Karpas-422 (cell line): ENCODE data around the gene IRF6. TPM values are rescaled to one million over a fixed set of nuclear protein-coding genes. Genes with fewer than 3 reads are reported as not detected.

Experiments
- DNase-seq: peaks from one replicate; pipeline ENCODE4 v3.0.0-alpha.2; 2015
- H2AFZ ChIP-seq: fragments of 200-600 bp; sonication (generic); 2 replicates; pipeline ENCODE4 v1.6.1; 2014; ENCODE audit warnings: antibody characterized with exemption, low read length, mixed read lengths
- H3K27ac ChIP-seq: fragments of 200-600 bp; sonication (generic); 2 replicates; pipeline ENCODE4 v1.5.1; 2014; ENCODE audit warnings: mild to moderate bottlenecking, low read length, moderate library complexity
- H3K27me3 ChIP-seq: fragments of 200-600 bp; sonication (generic); 2 replicates; pipeline ENCODE4 v1.6.1; 2014; ENCODE audit warnings: low read length, mixed read lengths
- H3K36me3 ChIP-seq: fragments of 200-600 bp; sonication (generic); 2 replicates; pipeline ENCODE4 v1.6.1; 2014; ENCODE audit warnings: low read length, mixed read lengths; ENCODE audit not compliant: insufficient read depth
- H3K4me1 ChIP-seq: fragments of 200-600 bp; sonication (generic); 2 replicates; pipeline ENCODE4 v1.6.1; 2014; ENCODE audit warnings: mild to moderate bottlenecking, low read length, mixed read lengths
- H3K4me2 ChIP-seq: fragments of 200-600 bp; sonication (generic); 2 replicates; pipeline ENCODE4 v1.6.1; 2014; ENCODE audit warnings: low read length, low read depth, mild to moderate bottlenecking; ENCODE audit not compliant: poor library complexity, severe bottlenecking
- H3K4me3 ChIP-seq: fragments of 200-600 bp; sonication (generic); 2 replicates; pipeline ENCODE4 v1.5.1; 2014; ENCODE audit warnings: mild to moderate bottlenecking, antibody characterized with exemption, low read length, mixed read lengths
- H3K79me2 ChIP-seq: fragments of 200-600 bp; sonication (generic); 2 replicates; pipeline ENCODE4 v1.6.1; 2014; ENCODE audit warnings: mild to moderate bottlenecking, low read length, mixed read lengths
- H3K9ac ChIP-seq: fragments of 200-600 bp; sonication (generic); 2 replicates; pipeline ENCODE4 v1.6.0; 2014; ENCODE audit warnings: low read length
- H3K9me2 ChIP-seq: fragments of 200-600 bp; sonication (generic), shearing (Covaris generic); replicated peaks from 2 replicates; pipeline ENCODE4 v1.6.0; 2014; ENCODE audit warnings: mild to moderate bottlenecking, low read length, moderate library complexity; ENCODE audit not compliant: insufficient read depth
- H3K9me3 ChIP-seq: fragments of 300-700, 200-600 bp; sonication (generic); 2 replicates; pipeline ENCODE4 v1.6.1; 2014; ENCODE audit warnings: low read length, mixed read lengths
- H4K20me1 ChIP-seq: fragments of 200-600 bp; sonication (generic); 2 replicates; pipeline ENCODE4 v1.6.1; 2014; ENCODE audit warnings: mild to moderate bottlenecking, antibody characterized with exemption, low read length, low read depth; ENCODE audit not compliant: insufficient read depth
- total RNA-seq: library from RNA; depleted of rRNA; stranded (reverse); fragments of >200 nt; shearing (Covaris generic); gene quantifications from 2 replicates; pipeline ENCODE4 v1.2.3, GENCODE V29; 2014; ENCODE audit warnings: low replicate concordance

IRF6 gene
- total RNA-seq, 1 experiment from 2014 or later: not detected

GRCh38 chr1:209844695-209845407 is 38.9 kb upstream of the IRF6 start:
- Histone ChIP-seq H3K9me3 (no peaks in the 10 kb centered on the region), H3K79me2 (peaks cover 34% of the 10 kb centered on the region), H3K9ac (no peak overlapping the region), H3K27ac (no peak overlapping the region), H3K27me3 (no peaks in the 10 kb centered on the region), H3K36me3 (peaks cover 58% of the 10 kb centered on the region; the same call in 1 of the 2 replicates), H2AFZ (no peak overlapping the region), H4K20me1 (no peaks in the 10 kb centered on the region), H3K4me1 (no peaks in the 10 kb centered on the region), H3K9me2 (no peaks in the 10 kb centered on the region), H3K4me2 (no peak overlapping the region), H3K4me3 (no peak overlapping the region)
- DNase-seq: no peak

- Histone ChIP-seq H3K9me3 (no peaks in the 10 kb centered on the region), H3K4me2 (no peak overlapping the region), H3K9ac (no peak overlapping the region), H3K27me3 (no peaks in the 10 kb centered on the region), H2AFZ (no peak overlapping the region), H3K36me3 (peaks cover 75% of the 10 kb centered on the region; the same call in 1 of the 2 replicates), H4K20me1 (no peaks in the 10 kb centered on the region), H3K4me3 (no peak overlapping the region), H3K9me2 (no peaks in the 10 kb centered on the region), H3K79me2 (peaks cover 8% of the 10 kb centered on the region; the same call in 1 of the 2 replicates), H3K27ac (no peak overlapping the region), H3K4me1 (no peaks in the 10 kb centered on the region)
- DNase-seq: no peak
Measured at GRCh38 chr1:209840611-209841010, 34.7 kb upstream of the IRF6 start.

GRCh38 chr1:209839875-209840546 is 34.1 kb upstream of the IRF6 start:
- Histone ChIP-seq H3K4me2 (no peak overlapping the region), H3K4me1 (no peaks in the 10 kb centered on the region), H3K9me2 (no peaks in the 10 kb centered on the region), H3K27me3 (no peaks in the 10 kb centered on the region), H3K9me3 (no peaks in the 10 kb centered on the region), H4K20me1 (no peaks in the 10 kb centered on the region), H3K27ac (no peak overlapping the region), H3K36me3 (peaks cover 76% of the 10 kb centered on the region; the same call in 1 of the 2 replicates), H2AFZ (no peak overlapping the region), H3K4me3 (no peak overlapping the region), H3K9ac (no peak overlapping the region), H3K79me2 (peaks cover 3% of the 10 kb centered on the region; the same call in 1 of the 2 replicates)
- DNase-seq: no peak

DNA sequence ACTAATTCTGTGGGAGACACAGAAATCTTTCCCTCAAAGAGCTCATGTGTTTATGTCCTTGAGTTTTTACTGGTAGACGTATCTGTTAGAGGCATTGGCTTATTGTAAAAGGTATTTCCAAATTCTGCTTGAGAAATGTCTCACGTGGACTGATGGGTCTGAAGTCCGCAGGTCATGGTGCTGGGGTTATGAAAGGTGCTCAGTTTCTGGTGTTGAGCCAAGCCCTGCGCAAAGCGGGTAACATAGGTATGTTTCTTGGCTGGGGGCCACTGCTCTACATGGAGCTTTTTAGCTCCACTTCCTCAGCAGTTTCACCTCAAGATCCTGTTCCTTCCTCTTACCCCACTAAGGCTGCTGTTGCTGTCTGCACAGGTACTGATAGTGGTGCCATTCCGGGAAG is 32.6 kb upstream of the IRF6 start:
- Histone ChIP-seq H3K9me2 (no peaks in the 10 kb centered on the region), H3K4me2 (no peak overlapping the region), H3K9ac (no peak overlapping the region), H3K79me2 (peaks cover 7% of the 10 kb centered on the region; the same call in 1 of the 2 replicates), H2AFZ (no peak overlapping the region), H3K27me3 (no peaks in the 10 kb centered on the region), H3K36me3 (peaks cover 84% of the 10 kb centered on the region; the same call in 1 of the 2 replicates), H3K9me3 (no peaks in the 10 kb centered on the region), H3K4me3 (no peak overlapping the region), H4K20me1 (no peaks in the 10 kb centered on the region), H3K27ac (no peak overlapping the region), H3K4me1 (no peaks in the 10 kb centered on the region)
- no peak for DNase-seq

DNA sequence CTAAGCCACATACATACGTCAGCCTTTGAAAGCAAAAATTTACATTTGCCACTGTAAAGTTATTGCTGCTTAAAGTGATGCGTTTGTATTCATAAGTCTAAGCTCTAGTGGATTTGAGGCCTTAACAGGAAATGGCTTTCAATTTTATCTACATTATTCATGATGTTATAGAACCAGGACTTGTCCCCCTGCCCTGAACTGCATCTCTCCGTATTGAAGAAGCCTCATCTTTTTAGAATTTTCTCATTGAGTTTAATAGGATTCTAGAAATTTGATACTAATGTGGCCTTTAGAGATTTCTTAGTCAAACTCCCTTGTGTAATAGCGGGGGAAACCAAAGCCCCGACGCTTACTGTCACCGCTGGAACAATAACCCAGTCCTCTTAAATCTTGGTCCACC is 31.7 kb upstream of the IRF6 start:
- Histone ChIP-seq H3K36me3 (peaks cover 84% of the 10 kb centered on the region; the same call in 1 of the 2 replicates), H4K20me1 (no peaks in the 10 kb centered on the region), H2AFZ (no peak overlapping the region), H3K9me3 (no peaks in the 10 kb centered on the region), H3K4me2 (no peak overlapping the region), H3K4me1 (no peaks in the 10 kb centered on the region), H3K79me2 (peaks cover 7% of the 10 kb centered on the region; the same call in 1 of the 2 replicates), H3K27me3 (no peaks in the 10 kb centered on the region), H3K9ac (no peak overlapping the region), H3K4me3 (no peak overlapping the region), H3K9me2 (no peaks in the 10 kb centered on the region), H3K27ac (no peak overlapping the region)
- no peak for DNase-seq

DNA sequence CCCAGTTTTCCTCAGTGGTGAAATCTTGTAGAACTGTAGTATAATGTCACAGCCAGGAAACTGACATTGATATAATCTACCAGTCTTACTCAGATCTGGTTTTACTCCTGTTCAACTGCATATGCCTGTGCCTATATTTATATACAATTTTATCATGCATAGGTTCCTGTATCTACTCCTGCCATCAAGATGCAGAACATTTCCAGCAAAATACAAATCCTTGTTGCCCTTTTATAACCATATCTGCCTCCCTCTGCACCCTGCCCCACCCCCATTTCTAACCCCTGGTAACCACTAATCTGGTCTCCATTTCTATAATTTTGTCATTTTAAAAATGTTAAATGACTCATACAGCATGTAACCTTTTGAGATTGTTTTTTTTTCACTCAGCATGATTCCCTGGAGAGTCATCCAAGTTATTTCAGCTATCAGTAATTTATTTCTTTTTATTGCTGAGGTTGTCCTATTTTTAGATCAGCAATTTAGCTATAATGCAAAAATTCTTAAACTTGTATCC is 29.9 kb upstream of the IRF6 start:
- no peak overlapping the region for H3K9ac ChIP-seq
- no peaks in the 10 kb centered on the region for H4K20me1 ChIP-seq
- no peaks in the 10 kb centered on the region for H3K9me2 ChIP-seq
- H3K79me2 ChIP-seq: peaks cover 21% of the 10 kb centered on the region
- peaks cover 79% of the 10 kb centered on the region; the same call in 1 of the 2 replicates for H3K36me3 ChIP-seq
- DNase-seq: no peak
- H3K27me3 ChIP-seq: no peaks in the 10 kb centered on the region
- H3K27ac ChIP-seq: no peak overlapping the region
- no peaks in the 10 kb centered on the region for H3K4me1 ChIP-seq
- no peak overlapping the region for H2AFZ ChIP-seq
- H3K4me2 ChIP-seq: no peak overlapping the region
- no peak overlapping the region for H3K4me3 ChIP-seq
- H3K9me3 ChIP-seq: no peaks in the 10 kb centered on the region

DNA sequence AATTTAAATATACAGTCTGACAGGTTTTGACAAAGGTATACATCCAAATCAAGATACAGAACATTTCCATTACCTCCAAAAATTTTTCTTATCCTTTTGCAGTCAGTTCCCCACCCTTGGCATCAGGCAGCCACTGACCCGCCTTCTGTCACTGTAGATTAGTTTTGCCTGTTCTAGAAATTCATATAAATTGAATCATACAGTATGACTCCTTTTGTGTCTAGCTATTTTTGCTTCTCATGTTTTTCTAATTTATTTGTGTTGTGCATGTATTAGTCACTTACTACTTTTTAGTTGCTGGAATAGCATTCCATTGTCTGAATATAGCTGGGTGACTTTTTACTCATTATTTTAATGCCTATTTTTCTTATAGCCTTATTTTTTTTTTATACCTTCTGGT is 25.7 kb upstream of the IRF6 start:
- Histone ChIP-seq H3K9me2 (no peaks in the 10 kb centered on the region), H2AFZ (no peak overlapping the region), H3K36me3 (peaks cover 52% of the 10 kb centered on the region; the same call in 1 of the 2 replicates), H3K27me3 (no peaks in the 10 kb centered on the region), H3K79me2 (peaks cover 50% of the 10 kb centered on the region), H3K9ac (no peak overlapping the region), H3K9me3 (no peaks in the 10 kb centered on the region), H3K4me1 (peaks cover 14% of the 10 kb centered on the region), H3K27ac (no peak overlapping the region), H3K4me3 (no peak overlapping the region), H4K20me1 (no peaks in the 10 kb centered on the region), H3K4me2 (no peak overlapping the region)
- no peak for DNase-seq

GRCh38 chr1:209830722-209831121 is 24.8 kb upstream of the IRF6 start:
- H3K4me1 ChIP-seq: peaks cover 14% of the 10 kb centered on the region
- H2AFZ ChIP-seq: no peak overlapping the region
- peaks cover 50% of the 10 kb centered on the region for H3K79me2 ChIP-seq
- DNase-seq: no peak
- no peaks in the 10 kb centered on the region for H3K9me3 ChIP-seq
- H4K20me1 ChIP-seq: no peaks in the 10 kb centered on the region
- H3K27me3 ChIP-seq: no peaks in the 10 kb centered on the region
- H3K36me3 ChIP-seq: peaks cover 43% of the 10 kb centered on the region; the same call in 1 of the 2 replicates
- H3K9me2 ChIP-seq: no peaks in the 10 kb centered on the region
- H3K4me2 ChIP-seq: no peak overlapping the region
- H3K27ac ChIP-seq: no peak overlapping the region
- no peak overlapping the region for H3K9ac ChIP-seq
- H3K4me3 ChIP-seq: no peak overlapping the region
